ENCODE measurements around the gene ROR1.

Gene ROR1

GRCh38 chr1:63924600-63924999 is 150.8 kb downstream of the ROR1 start:
- in situ Hi-C loops (cut with MboI; ENCODE audit: low sequenced_read_pairs), result no loop called here

GRCh38 chr1:63928186-63929105 is 154.6 kb downstream of the ROR1 start:
- in situ Hi-C loops (cut with MboI; ENCODE audit: low sequenced_read_pairs), result no loop called here

GRCh38 chr1:63929106-63929478 is 155.3 kb downstream of the ROR1 start:
- in situ Hi-C loops (cut with MboI; ENCODE audit: low sequenced_read_pairs), result no loop called here

- in situ Hi-C loops (cut with MboI; ENCODE audit: low sequenced_read_pairs), result no loop called here
Observed at GRCh38 chr1:63931468-63931867, 157.7 kb downstream of the ROR1 start.

GRCh38 chr1:63934697-63935096 is 160.9 kb downstream of the ROR1 start:
- in situ Hi-C loops (cut with MboI; ENCODE audit: low sequenced_read_pairs), result no loop called here

GRCh38 chr1:63935143-63935542 is 161.3 kb downstream of the ROR1 start:
- in situ Hi-C loops (cut with MboI; ENCODE audit: low sequenced_read_pairs), result no loop called here

- in situ Hi-C loops (cut with MboI; ENCODE audit: low sequenced_read_pairs), result no loop called here
Observed at GRCh38 chr1:63935553-63935952, 161.7 kb downstream of the ROR1 start.

GRCh38 chr1:63936276-63936675 is 162.5 kb downstream of the ROR1 start:
- in situ Hi-C loops (cut with MboI; ENCODE audit: low sequenced_read_pairs), result no loop called here

- in situ Hi-C loops (cut with MboI; ENCODE audit: low sequenced_read_pairs), result no loop called here
Observed at GRCh38 chr1:63936801-63937200, 163.0 kb downstream of the ROR1 start.

GRCh38 chr1:63937461-63938022 is 163.7 kb downstream of the ROR1 start:
- in situ Hi-C loops (cut with MboI; ENCODE audit: low sequenced_read_pairs), result no loop called here

- in situ Hi-C loops (cut with MboI; ENCODE audit: low sequenced_read_pairs), result no loop called here
Observed at GRCh38 chr1:63940440-63940839, 166.6 kb downstream of the ROR1 start.

- in situ Hi-C loops (cut with MboI; ENCODE audit: low sequenced_read_pairs), result no loop called here
Observed at GRCh38 chr1:63943393-63943792, 169.6 kb downstream of the ROR1 start.

GRCh38 chr1:63945943-63946342 is 172.1 kb downstream of the ROR1 start:
- in situ Hi-C loops (cut with MboI; ENCODE audit: low sequenced_read_pairs), result no loop called here

GRCh38 chr1:63946866-63947491 is 173.2 kb downstream of the ROR1 start:
- in situ Hi-C loops (cut with MboI; ENCODE audit: low sequenced_read_pairs), result no loop called here

GRCh38 chr1:63947904-63948303 is 174.1 kb downstream of the ROR1 start:
- in situ Hi-C loops (cut with MboI; ENCODE audit: low sequenced_read_pairs), result no loop called here

- in situ Hi-C loops (cut with MboI; ENCODE audit: low sequenced_read_pairs), result no loop called here
Observed at GRCh38 chr1:63950023-63950422, 176.2 kb downstream of the ROR1 start.

- in situ Hi-C loops (cut with MboI; ENCODE audit: low sequenced_read_pairs), result no loop called here
Observed at GRCh38 chr1:63951059-63951946, 177.5 kb downstream of the ROR1 start.

GRCh38 chr1:63954187-63954586 is 180.4 kb downstream of the ROR1 start:
- in situ Hi-C loops (cut with MboI; ENCODE audit: low sequenced_read_pairs), result no loop called here

GRCh38 chr1:63955370-63956145 is 181.7 kb downstream of the ROR1 start:
- in situ Hi-C loops (cut with MboI; ENCODE audit: low sequenced_read_pairs), result no loop called here

- in situ Hi-C loops (cut with MboI; ENCODE audit: low sequenced_read_pairs), result no loop called here
Observed at GRCh38 chr1:63958556-63958955, 184.7 kb downstream of the ROR1 start.
